Stomach (tissue), 4 donors: ENCODE results near the gene CHPT1.

ENCODE experiments used
- POLR2A ChIP-seq, 4 donors: fragments of 450-650 bp; IDR thresholded peaks; one replicate each; pipeline ENCODE4 v1.6.1; 2016; ENCODE audit warnings: antibody characterized with exemption in 4 of 4, control low read depth in 2 of 4, mild to moderate bottlenecking in 1 of 4, moderate library complexity in 1 of 4
- TF ChIP-seq, protein P1 (sequence below), 7 experiments: fragments of 450-650 bp in 4 of 7; fragments of 200-600 bp in 3 of 7; sonication (generic) in 3 of 7; IDR thresholded peaks; one replicate each; pipeline ENCODE4 v1.5.1; 2016 to 2019; ENCODE audit warnings: antibody characterized with exemption in 7 of 7, control low read depth in 2 of 7, mild to moderate bottlenecking in 1 of 7

DNA sequence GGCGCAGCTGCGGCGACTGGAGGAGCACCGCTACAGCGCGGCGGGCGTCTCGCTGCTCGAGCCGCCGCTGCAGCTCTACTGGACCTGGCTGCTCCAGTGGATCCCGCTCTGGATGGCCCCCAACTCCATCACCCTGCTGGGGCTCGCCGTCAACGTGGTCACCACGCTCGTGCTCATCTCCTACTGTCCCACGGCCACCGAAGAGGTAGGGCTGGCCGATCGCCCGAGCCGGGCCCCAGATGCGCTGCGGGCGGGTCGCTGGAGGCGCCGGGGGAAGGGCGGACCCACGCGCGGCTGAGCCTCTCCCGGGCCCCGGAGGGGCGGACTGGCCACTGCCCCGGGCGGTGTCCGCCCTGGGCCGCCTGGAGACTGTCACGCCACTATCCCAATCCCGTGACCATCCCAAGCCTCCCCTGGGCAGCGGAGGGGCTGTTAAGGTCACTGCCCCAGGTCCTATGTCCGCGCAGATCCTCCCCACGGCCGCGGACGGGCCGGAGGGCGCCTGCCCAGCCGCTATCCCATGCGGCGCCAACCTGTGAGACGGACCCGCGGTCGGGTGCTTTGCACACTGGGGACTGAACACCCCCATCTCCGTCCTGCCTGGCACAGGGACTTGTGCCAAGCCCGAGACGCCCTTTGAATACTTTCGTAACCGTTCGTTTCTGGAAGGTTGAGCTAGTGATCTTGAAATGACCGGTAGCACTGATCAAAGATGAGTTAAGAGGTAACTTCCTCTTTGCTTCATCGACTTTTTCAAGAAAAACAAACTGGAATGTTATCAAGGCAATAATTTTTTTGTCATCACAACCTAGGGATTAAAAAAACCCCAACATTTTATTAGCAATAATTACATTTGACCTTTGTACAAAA, 725 bp downstream of the CHPT1 start:
- TF ChIP-seq, protein P1, sequence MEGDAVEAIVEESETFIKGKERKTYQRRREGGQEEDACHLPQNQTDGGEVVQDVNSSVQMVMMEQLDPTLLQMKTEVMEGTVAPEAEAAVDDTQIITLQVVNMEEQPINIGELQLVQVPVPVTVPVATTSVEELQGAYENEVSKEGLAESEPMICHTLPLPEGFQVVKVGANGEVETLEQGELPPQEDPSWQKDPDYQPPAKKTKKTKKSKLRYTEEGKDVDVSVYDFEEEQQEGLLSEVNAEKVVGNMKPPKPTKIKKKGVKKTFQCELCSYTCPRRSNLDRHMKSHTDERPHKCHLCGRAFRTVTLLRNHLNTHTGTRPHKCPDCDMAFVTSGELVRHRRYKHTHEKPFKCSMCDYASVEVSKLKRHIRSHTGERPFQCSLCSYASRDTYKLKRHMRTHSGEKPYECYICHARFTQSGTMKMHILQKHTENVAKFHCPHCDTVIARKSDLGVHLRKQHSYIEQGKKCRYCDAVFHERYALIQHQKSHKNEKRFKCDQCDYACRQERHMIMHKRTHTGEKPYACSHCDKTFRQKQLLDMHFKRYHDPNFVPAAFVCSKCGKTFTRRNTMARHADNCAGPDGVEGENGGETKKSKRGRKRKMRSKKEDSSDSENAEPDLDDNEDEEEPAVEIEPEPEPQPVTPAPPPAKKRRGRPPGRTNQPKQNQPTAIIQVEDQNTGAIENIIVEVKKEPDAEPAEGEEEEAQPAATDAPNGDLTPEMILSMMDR (IDR thresholded peaks at IDR 0.05): no peak
- TF ChIP-seq POLR2A (IDR thresholded peaks at IDR 0.05): no peak
